GM12878 (cell line): ENCODE measurements around the gene HAP1. TPM values are rescaled to one million over a fixed set of nuclear protein-coding genes. Genes with fewer than 3 reads are reported as not detected.

Source experiments
- BHLHE40 ChIP-seq, 2 experiments: fragments of 450-650 bp in 1 of 2; IDR thresholded peaks; 2 replicates each; pipeline ENCODE4 v1.6.1; 2011 to 2017; ENCODE audit warnings: low read depth in 2 of 2, borderline replicate concordance in 1 of 2, improper control_type of control experiment in 1 of 2, low read length in 1 of 2, mild to moderate bottlenecking in 1 of 2
- CREM ChIP-seq: IDR thresholded peaks from 2 replicates; pipeline ENCODE4 v1.6.1; 2014; ENCODE audit warnings: antibody characterized with exemption, low read depth
- CTCF ChIP-seq, 3 experiments: IDR thresholded peaks in 2 of 3; conservative IDR thresholded peaks in 1 of 3; 2 replicates each; pipeline ENCODE4 v1.5.1; 2011; ENCODE audit warnings: low read depth in 3 of 3, low read length in 3 of 3, mild to moderate bottlenecking in 3 of 3, control low read depth in 2 of 3, moderate library complexity in 2 of 3, inconsistent platforms in 1 of 3, mixed read lengths in 1 of 3; ENCODE audit not compliant: control insufficient read depth in 2 of 3, insufficient read depth in 1 of 3; ENCODE audit errors: extremely low read depth in 1 of 3
- IKZF1 ChIP-seq: fragments of 450-650 bp; conservative IDR thresholded peaks from 2 replicates; pipeline ENCODE4 v1.6.1; 2017; ENCODE audit warnings: antibody characterized with exemption, mild to moderate bottlenecking
- JUND ChIP-seq: IDR thresholded peaks from 2 replicates; pipeline ENCODE4 v1.6.1; 2012; ENCODE audit warnings: low read depth, mild to moderate bottlenecking, low read length, improper control_type of control experiment, moderate library complexity
- MAX ChIP-seq: IDR thresholded peaks from 2 replicates; pipeline ENCODE4 v1.6.1; 2012; ENCODE audit warnings: low read depth, low read length, improper control_type of control experiment
- MEF2B ChIP-seq: fragments of 450-650 bp; IDR thresholded peaks from 2 replicates; pipeline ENCODE4 v1.6.1; 2018; ENCODE audit warnings: mild to moderate bottlenecking, moderate library complexity; ENCODE audit not compliant: partially characterized antibody, poor library complexity, severe bottlenecking
- SMARCA5 ChIP-seq: fragments of 450-650 bp; IDR thresholded peaks from 2 replicates; pipeline ENCODE4 v1.6.1; 2017; ENCODE audit warnings: mild to moderate bottlenecking
- SMC3 ChIP-seq: IDR thresholded peaks from 2 replicates; pipeline ENCODE4 v1.6.1; 2011; ENCODE audit warnings: low read length, improper control_type of control experiment, borderline replicate concordance
- SP1 ChIP-seq: IDR thresholded peaks from one replicate; pipeline ENCODE4 v1.6.1; 2011; ENCODE audit warnings: low read depth, low read length
- TARDBP ChIP-seq: IDR thresholded peaks from 2 replicates; pipeline ENCODE4 v1.6.1; 2016; ENCODE audit warnings: borderline replicate concordance
- polyA plus RNA-seq, 11 experiments: library from polyadenylated mRNA; depleted of rRNA in 4 of 11; unstranded in 6 of 11; stranded (reverse) in 5 of 11; fragments of >200 nt; fragmentation: Nextera tagmentation in 4 of 11; fragmentation: Illumina TruSeq in 1 of 11; extraction: Ambion mirVana in 4 of 11; extraction: Trizol in 1 of 11; gene quantifications; 1 replicate in 1 of 11; 2 replicates in 10 of 11; pipeline versions ENCODE4 v1.2.1 to v1.2.3, GENCODE V29; 2011 to 2016; ENCODE audit warnings: inconsistent platforms in 2 of 11, missing spikeins in 2 of 11, low read depth in 1 of 11
- total RNA-seq, 4 experiments: library from RNA; depleted of rRNA in 3 of 4; stranded (reverse); fragments of >200 nt in 3 of 4; fragmentation: Illumina TruSeq in 1 of 4; extraction: Trizol in 1 of 4; gene quantifications; 2 replicates each; pipeline versions ENCODE4 v1.2.1 to v1.2.3, GENCODE V29; 2013 to 2021

The HAP1 gene
- total and polyA plus RNA-seq, 10 of the 15 experiments (the other 5 are each of a cell fraction or from before 2014, with no cell fraction given): not detected

- TF ChIP-seq SMARCA5 (peak; percentile 38), CTCF (IDR thresholded peaks at IDR 0.05 in 2 of 3, conservative IDR thresholded peaks at IDR 0.05 in 1 of 3; ENCODE audit: control insufficient read depth in 2 of 3, extremely low read depth in 1 of 3, insufficient read depth in 1 of 3, low read depth in 3 of 3, low read length in 3 of 3) (peak; percentile 97 to 98 (median 97); a peak in 5 of 6 replicates), CREM (no peak), SMC3 (peak; percentile 98), MEF2B (no peak), MAX (peak; percentile 74), JUND (no peak), IKZF1 (0 out of 2 replicates have a peak, but pooled peaks have one; percentile 38), BHLHE40 (IDR thresholded peaks at IDR 0.05; ENCODE audit: borderline replicate concordance in 1 of 2, low read depth in 2 of 2, low read length in 1 of 2) (peak in 1 of 2 experiments; percentile 41; a peak in 1 of 4 replicates), SP1 (peak; percentile 35), TARDBP (0 out of 2 replicates have a peak, but pooled peaks have one; percentile 29)
These were observed 3.8 kb upstream of the HAP1 start (continued) for GRCh38 chr17:41738077-41738800.
